ENCODE results near the gene SLC26A8. TPM values are rescaled to one million over a fixed set of nuclear protein-coding genes. Genes with fewer than 3 reads are reported as not detected.
"Not testable (repeated sequence)": the region's sequence is repeated elsewhere in the genome, so short reads cannot be mapped to it uniquely, and the experiment has no call there.

The SLC26A8 gene
- total RNA-seq, 1 donor from 2014 or later = not detected

GRCh38 chr6:36040958-36041357, 16.5 kb upstream of the SLC26A8 start:
- Mint-ChIP-seq H3K9me3 (no peaks in the 10 kb centered on the region), H3K4me3 (ENCODE audit: low read depth) (no peak overlapping the region), H3K36me3 (ENCODE audit: low read depth) (peaks cover 23% of the 10 kb centered on the region), H3K27ac (no peak overlapping the region), H3K4me1 (ENCODE audit: low read depth) (peaks cover 24% of the 10 kb centered on the region), H3K27me3 (ENCODE audit: low read depth) (no peaks in the 10 kb centered on the region)
- DNase-seq (ENCODE audit: low spot score) = no peak
- intact Hi-C loops (cut with micrococcal nuclease) = no loop called here

DNA sequence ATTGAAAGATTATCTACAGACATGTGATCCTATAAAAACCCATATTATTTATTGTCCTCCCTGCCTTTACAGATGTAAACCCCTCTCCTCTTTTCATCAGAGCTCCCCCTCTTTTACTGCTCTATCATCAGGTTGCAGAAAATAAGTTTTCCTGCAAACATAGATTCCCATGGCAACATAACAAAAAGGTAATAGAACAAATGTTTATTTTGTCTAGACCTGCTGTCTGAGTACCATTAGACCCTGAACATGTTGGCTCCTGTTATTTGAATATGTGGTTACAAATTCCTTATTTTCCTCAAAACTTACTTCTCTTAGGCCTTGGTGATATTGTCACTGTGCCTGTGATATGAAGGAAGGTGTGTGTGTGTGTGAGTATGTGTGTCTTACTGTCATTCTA, 14.7 kb upstream of the SLC26A8 start:
- no peak overlapping the region for H3K4me3 Mint-ChIP-seq (ENCODE audit: low read depth)

DNA sequence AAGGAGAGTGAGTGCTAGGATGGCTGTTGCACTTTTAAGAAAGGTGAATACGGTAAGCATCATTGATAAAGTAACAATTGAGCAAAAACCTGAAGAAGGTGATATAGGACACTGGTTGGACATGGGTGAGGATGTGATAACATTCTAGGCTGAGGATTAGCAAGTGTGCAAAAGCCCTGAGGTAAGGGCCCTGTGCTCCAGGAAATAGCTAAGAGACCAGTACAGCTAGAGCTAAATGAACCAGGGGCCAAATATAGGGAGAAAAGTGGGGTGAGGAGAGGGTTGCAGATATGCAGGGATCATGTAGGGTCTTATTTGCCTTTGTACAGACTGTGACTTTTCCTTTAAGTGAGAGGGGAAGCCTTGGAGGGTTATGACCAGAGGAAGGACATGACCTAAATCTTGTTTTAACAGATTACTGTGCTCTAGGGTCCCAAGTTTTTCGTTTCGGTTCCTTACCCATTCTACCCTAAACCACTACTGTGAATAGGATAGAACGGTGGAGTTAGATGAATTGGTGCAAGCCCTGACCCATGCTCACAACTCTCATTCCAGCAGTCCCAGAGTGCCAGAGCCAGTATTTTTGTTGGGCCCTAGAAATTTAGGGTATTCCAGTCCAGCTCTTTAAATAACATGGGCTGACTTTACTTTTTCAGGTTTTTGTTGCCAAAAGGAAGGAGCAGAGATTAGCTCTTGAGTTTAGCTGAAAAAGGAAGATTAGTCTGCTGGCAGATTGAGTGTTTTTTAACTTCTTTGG, 13.9 kb upstream of the SLC26A8 start:
- no peaks in the 10 kb centered on the region for H3K27me3 Mint-ChIP-seq (ENCODE audit: low read depth)
- no peak overlapping the region for H3K27ac Mint-ChIP-seq
- H3K9me3 Mint-ChIP-seq = no peaks in the 10 kb centered on the region
- H3K4me1 Mint-ChIP-seq (ENCODE audit: low read depth) = peaks cover 41% of the 10 kb centered on the region
- intact Hi-C loops (cut with micrococcal nuclease) = no loop called here
- DNase-seq (ENCODE audit: low spot score) = no peak
- H3K36me3 Mint-ChIP-seq (ENCODE audit: low read depth) = peaks cover 24% of the 10 kb centered on the region
- no peak overlapping the region for H3K4me3 Mint-ChIP-seq (ENCODE audit: low read depth)

More for the DNA sequence above, 14.7 kb upstream of the SLC26A8 start:
- intact Hi-C loops (cut with micrococcal nuclease) = no loop called here
- peaks cover 23% of the 10 kb centered on the region for H3K36me3 Mint-ChIP-seq (ENCODE audit: low read depth)
- peaks cover 33% of the 10 kb centered on the region for H3K4me1 Mint-ChIP-seq (ENCODE audit: low read depth)
- H3K27ac Mint-ChIP-seq = no peak overlapping the region
- no peaks in the 10 kb centered on the region for H3K9me3 Mint-ChIP-seq
- no peak for DNase-seq (ENCODE audit: low spot score)
- no peaks in the 10 kb centered on the region for H3K27me3 Mint-ChIP-seq (ENCODE audit: low read depth)

GRCh38 chr6:36035225-36035624, 10.8 kb upstream of the SLC26A8 start:
- Mint-ChIP-seq H3K4me1 (ENCODE audit: low read depth) (peaks cover 55% of the 10 kb centered on the region), H3K9me3 (no peaks in the 10 kb centered on the region), H3K27ac (no peak overlapping the region), H3K27me3 (ENCODE audit: low read depth) (no peaks in the 10 kb centered on the region), H3K36me3 (ENCODE audit: low read depth) (peaks cover 27% of the 10 kb centered on the region), H3K4me3 (ENCODE audit: low read depth) (no peak overlapping the region)
- DNase-seq (ENCODE audit: low spot score) = no peak
- intact Hi-C loops (cut with micrococcal nuclease) = no loop called here

- DNase-seq (ENCODE audit: low spot score) = no peak
- intact Hi-C loops (cut with micrococcal nuclease) = no loop called here
- peaks cover 29% of the 10 kb centered on the region for H3K36me3 Mint-ChIP-seq (ENCODE audit: low read depth)
- H3K4me1 Mint-ChIP-seq (ENCODE audit: low read depth) = peaks cover 58% of the 10 kb centered on the region
- H3K27me3 Mint-ChIP-seq (ENCODE audit: low read depth) = no peaks in the 10 kb centered on the region
- H3K9me3 Mint-ChIP-seq = no peaks in the 10 kb centered on the region
- H3K27ac Mint-ChIP-seq = no peak overlapping the region
- H3K4me3 Mint-ChIP-seq (ENCODE audit: low read depth) = no peak overlapping the region
Measured at GRCh38 chr6:36034441-36034840, 10.0 kb upstream of the SLC26A8 start.

DNA sequence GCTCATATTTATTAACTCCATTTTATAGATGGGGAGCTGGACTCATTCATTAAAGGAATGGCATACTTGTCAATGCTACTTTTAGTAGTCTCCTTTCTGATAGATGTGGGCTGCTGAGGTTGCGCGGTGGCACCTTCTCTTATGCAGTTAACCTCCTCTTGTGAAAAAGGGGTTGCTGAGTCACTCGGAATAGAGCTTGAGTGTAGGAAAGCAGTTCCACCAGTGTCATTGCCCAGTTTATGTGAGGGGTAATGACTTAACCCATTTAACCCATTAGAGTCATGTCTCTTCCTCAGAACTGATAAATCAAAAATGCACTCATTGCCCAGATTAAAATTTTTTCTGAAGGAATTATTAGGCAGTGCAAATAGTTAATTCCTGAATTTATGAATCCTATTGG, 9.5 kb upstream of the SLC26A8 start:
- Mint-ChIP-seq H3K27ac (no peak overlapping the region), H3K4me3 (ENCODE audit: low read depth) (no peak overlapping the region), H3K9me3 (no peaks in the 10 kb centered on the region), H3K4me1 (ENCODE audit: low read depth) (peaks cover 58% of the 10 kb centered on the region), H3K27me3 (ENCODE audit: low read depth) (no peaks in the 10 kb centered on the region), H3K36me3 (ENCODE audit: low read depth) (peaks cover 28% of the 10 kb centered on the region)
- intact Hi-C loops (cut with micrococcal nuclease) = no loop called here
- no peak for DNase-seq (ENCODE audit: low spot score)

- Mint-ChIP-seq H3K4me1 (ENCODE audit: low read depth) (peaks cover 57% of the 10 kb centered on the region), H3K36me3 (ENCODE audit: low read depth) (peaks cover 28% of the 10 kb centered on the region)
- H3K4me3 Mint-ChIP-seq (ENCODE audit: low read depth); intact Hi-C loops (cut with micrococcal nuclease); H3K27ac Mint-ChIP-seq; DNase-seq (ENCODE audit: low spot score); H3K9me3 Mint-ChIP-seq; H3K27me3 Mint-ChIP-seq (ENCODE audit: low read depth): not testable (repeated sequence)
Measured at GRCh38 chr6:36033144-36033543, 8.7 kb upstream of the SLC26A8 start.

GRCh38 chr6:36032261-36032660, 7.8 kb upstream of the SLC26A8 start:
- no peaks in the 10 kb centered on the region for H3K27me3 Mint-ChIP-seq (ENCODE audit: low read depth)
- no peak overlapping the region for H3K27ac Mint-ChIP-seq
- no peak for DNase-seq (ENCODE audit: low spot score)
- H3K36me3 Mint-ChIP-seq (ENCODE audit: low read depth) = peaks cover 28% of the 10 kb centered on the region
- intact Hi-C loops (cut with micrococcal nuclease) = no loop called here
- peaks cover 52% of the 10 kb centered on the region for H3K4me1 Mint-ChIP-seq (ENCODE audit: low read depth)
- H3K4me3 Mint-ChIP-seq (ENCODE audit: low read depth) = no peak overlapping the region
- H3K9me3 Mint-ChIP-seq = no peaks in the 10 kb centered on the region

DNA sequence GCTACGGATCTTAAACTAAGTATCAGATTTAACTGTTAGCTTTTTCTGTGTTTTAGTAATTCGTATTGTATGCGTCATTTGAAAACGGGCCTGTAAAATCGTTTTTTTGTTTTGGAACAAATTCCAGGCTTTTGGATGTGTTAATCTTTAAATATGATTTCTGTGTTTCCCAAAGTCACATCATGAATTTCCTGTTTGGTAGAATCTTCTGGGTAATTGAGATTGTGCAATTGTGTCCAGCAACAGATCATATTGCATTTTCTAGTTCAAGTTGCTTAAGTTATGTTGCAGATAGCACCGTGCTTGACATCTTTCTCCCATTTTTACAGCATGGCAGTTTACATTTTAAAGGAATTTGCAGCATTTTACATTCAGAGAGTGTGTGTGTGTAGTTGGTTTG, 5.0 kb upstream of the SLC26A8 start:
- Mint-ChIP-seq H3K9me3 (no peaks in the 10 kb centered on the region), H3K4me3 (ENCODE audit: low read depth) (peak overlapping the region; percentile 95), H3K27ac (peak overlapping the region; percentile 89), H3K36me3 (ENCODE audit: low read depth) (peaks cover 20% of the 10 kb centered on the region), H3K4me1 (ENCODE audit: low read depth) (peaks cover 44% of the 10 kb centered on the region), H3K27me3 (ENCODE audit: low read depth) (peaks cover 15% of the 10 kb centered on the region)
- no peak for DNase-seq (ENCODE audit: low spot score)
- intact Hi-C loops (cut with micrococcal nuclease) = loop anchor here (2.0 to 5.0 kb wide), 4 partner anchors 57 to 568 kb away; no protein-coding TSS in a partner anchor

GRCh38 chr6:36028877-36029324, 4.5 kb upstream of the SLC26A8 start:
- Mint-ChIP-seq H3K4me3 (ENCODE audit: low read depth) (peak overlapping the region; percentile 95), H3K27me3 (ENCODE audit: low read depth) (peaks cover 17% of the 10 kb centered on the region), H3K9me3 (no peaks in the 10 kb centered on the region), H3K4me1 (ENCODE audit: low read depth) (peaks cover 39% of the 10 kb centered on the region), H3K36me3 (ENCODE audit: low read depth) (peaks cover 18% of the 10 kb centered on the region), H3K27ac (peak overlapping the region; percentile 89)
- DNase-seq (ENCODE audit: low spot score) = peak; percentile 55
- intact Hi-C loops (cut with micrococcal nuclease) = loop anchor here (2.0 to 5.0 kb wide), 4 partner anchors 57 to 568 kb away; no protein-coding TSS in a partner anchor

DNA sequence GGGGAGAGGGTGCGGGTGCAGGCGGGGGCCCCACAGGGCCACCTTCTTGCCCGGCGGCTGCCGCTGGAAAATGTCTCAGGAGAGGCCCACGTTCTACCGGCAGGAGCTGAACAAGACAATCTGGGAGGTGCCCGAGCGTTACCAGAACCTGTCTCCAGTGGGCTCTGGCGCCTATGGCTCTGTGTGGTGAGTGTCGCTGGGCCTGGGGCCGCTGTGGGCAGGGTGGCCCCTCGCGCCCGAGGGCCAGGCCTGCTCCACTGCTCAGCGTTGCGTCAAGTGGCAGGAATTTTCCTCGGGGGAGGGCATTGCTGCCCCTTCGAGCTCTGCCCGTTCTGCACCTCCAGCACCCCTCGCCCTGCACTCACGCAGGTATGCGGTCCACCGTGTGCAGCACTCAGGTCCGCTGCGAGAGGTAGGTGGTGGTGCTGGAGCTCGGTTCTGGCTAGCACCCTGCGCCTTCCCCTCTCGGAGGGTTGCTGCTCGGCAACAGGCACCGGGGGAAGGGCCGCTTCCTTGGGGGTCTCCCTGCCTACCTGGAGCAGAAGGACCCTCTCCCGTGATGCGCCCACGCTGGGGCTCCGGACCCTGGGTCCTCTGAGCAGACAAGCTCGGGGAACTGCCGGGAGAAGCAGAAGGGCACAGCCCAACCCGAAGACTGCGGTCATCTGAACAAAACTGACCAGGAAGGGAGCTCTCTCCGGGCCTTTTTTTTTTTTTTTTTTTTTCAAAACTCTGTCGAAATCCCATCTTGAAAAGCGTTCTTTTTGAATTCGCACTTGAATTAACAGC, 3.8 kb upstream of the SLC26A8 start:
- DNase-seq (ENCODE audit: low spot score) = no peak
- intact Hi-C loops (cut with micrococcal nuclease) = loop anchor here (2.0 to 5.0 kb wide), 4 partner anchors 56 to 569 kb away; no protein-coding TSS in a partner anchor
- peaks cover 36% of the 10 kb centered on the region for H3K4me1 Mint-ChIP-seq (ENCODE audit: low read depth)
- peaks cover 17% of the 10 kb centered on the region for H3K36me3 Mint-ChIP-seq (ENCODE audit: low read depth)
- peaks cover 21% of the 10 kb centered on the region for H3K27me3 Mint-ChIP-seq (ENCODE audit: low read depth)
- no peaks in the 10 kb centered on the region for H3K9me3 Mint-ChIP-seq
- H3K4me3 Mint-ChIP-seq (ENCODE audit: low read depth) = peak overlapping the region; percentile 95
- H3K27ac Mint-ChIP-seq = peak overlapping the region; percentile 89

DNA sequence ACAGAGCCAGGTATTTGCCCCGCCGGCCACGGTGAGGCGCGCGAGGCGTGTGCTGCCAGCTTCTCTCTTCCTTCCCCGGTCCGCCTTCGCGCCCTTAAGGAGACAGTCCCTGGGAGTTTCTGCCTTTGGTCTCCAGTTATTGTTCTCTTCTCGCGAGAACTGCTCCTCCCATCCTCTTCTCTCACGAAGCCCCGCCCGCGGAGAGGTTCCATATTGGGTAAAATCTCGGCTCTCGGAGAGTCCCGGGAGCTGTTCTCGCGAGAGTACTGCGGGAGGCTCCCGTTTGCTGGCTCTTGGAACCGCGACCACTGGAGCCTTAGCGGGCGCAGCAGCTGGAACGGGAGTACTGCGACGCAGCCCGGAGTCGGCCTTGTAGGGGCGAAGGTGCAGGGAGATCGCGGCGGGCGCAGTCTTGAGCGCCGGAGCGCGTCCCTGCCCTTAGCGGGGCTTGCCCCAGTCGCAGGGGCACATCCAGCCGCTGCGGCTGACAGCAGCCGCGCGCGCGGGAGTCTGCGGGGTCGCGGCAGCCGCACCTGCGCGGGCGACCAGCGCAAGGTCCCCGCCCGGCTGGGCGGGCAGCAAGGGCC, 3.2 kb upstream of the SLC26A8 start, which contains the start of gene MAPK14:
Gene MAPK14 (plus strand): TSS at position 308 of the 587 bp plus-strand sequence. CDS start 350 bp downstream, outside the sequence.
- peaks cover 17% of the 10 kb centered on the region for H3K36me3 Mint-ChIP-seq (ENCODE audit: low read depth)
- H3K9me3 Mint-ChIP-seq = no peaks in the 10 kb centered on the region
- H3K4me3 Mint-ChIP-seq (ENCODE audit: low read depth) = peak within 1 kb of the TSS; percentile 95
- H3K27ac Mint-ChIP-seq = peak within 1 kb of the TSS; percentile 89
- DNase-seq (ENCODE audit: low spot score) = peak; percentile 99
- H3K4me1 Mint-ChIP-seq (ENCODE audit: low read depth) = peaks cover 32% of the 10 kb centered on the region
- peaks cover 21% of the 10 kb centered on the region for H3K27me3 Mint-ChIP-seq (ENCODE audit: low read depth)
- intact Hi-C loops (cut with micrococcal nuclease) = loop anchor here (1.0 to 5.0 kb wide), 10 partner anchors 55 to 570 kb away; partner anchors contain the start of gene SRPK1

Data from activated T-helper 2 cell treated with anti-CD3 and anti-CD28 coated beads, Interferon-gamma antibody, Interleukin-2, Interleukin-4, amounts not matched to agents 10 μg/mL and 5 μg/mL and 100 μg/mL, durations not matched to agents 14 hours and 24 hours and 36 hours (primary cell).